Effector memory CD4-positive, alpha-beta T cell (primary cell): ENCODE measurements around the gene IL1R1.

Source experiments
- DNase-seq, 3 donors: peaks; one replicate each; pipeline ENCODE4 v3.0.0-alpha.2; 2020
- H3K27ac ChIP-seq: 2 replicates; pipeline ENCODE4 v1.7.0; 2013; ENCODE audit warnings: mild to moderate bottlenecking, low read length, moderate library complexity; ENCODE audit not compliant: insufficient read depth, poor library complexity, severe bottlenecking
- H3K27me3 ChIP-seq: replicated peaks from 2 replicates; pipeline ENCODE4 v1.7.0; 2013; ENCODE audit warnings: mild to moderate bottlenecking, low read length; ENCODE audit not compliant: insufficient read depth, control insufficient read depth, poor library complexity, severe bottlenecking
- H3K36me3 ChIP-seq: 2 replicates; pipeline ENCODE4 v1.7.0; 2013; ENCODE audit warnings: mild to moderate bottlenecking, low read length, moderate library complexity; ENCODE audit not compliant: control insufficient read depth, insufficient read depth
- H3K4me1 ChIP-seq: 2 replicates; pipeline ENCODE4 v1.7.0; 2013; ENCODE audit warnings: low read length, mild to moderate bottlenecking; ENCODE audit not compliant: control insufficient read depth, insufficient read depth, poor library complexity, severe bottlenecking
- H3K4me3 ChIP-seq: 2 replicates; pipeline ENCODE4 v1.7.0; 2013; ENCODE audit warnings: low read length, low read depth, mild to moderate bottlenecking; ENCODE audit not compliant: insufficient read depth, poor library complexity, severe bottlenecking
- H3K9me3 ChIP-seq: 2 replicates; pipeline ENCODE4 v1.7.0; 2013; ENCODE audit warnings: mild to moderate bottlenecking, low read length, moderate library complexity; ENCODE audit not compliant: control insufficient read depth

Gene IL1R1

DNA sequence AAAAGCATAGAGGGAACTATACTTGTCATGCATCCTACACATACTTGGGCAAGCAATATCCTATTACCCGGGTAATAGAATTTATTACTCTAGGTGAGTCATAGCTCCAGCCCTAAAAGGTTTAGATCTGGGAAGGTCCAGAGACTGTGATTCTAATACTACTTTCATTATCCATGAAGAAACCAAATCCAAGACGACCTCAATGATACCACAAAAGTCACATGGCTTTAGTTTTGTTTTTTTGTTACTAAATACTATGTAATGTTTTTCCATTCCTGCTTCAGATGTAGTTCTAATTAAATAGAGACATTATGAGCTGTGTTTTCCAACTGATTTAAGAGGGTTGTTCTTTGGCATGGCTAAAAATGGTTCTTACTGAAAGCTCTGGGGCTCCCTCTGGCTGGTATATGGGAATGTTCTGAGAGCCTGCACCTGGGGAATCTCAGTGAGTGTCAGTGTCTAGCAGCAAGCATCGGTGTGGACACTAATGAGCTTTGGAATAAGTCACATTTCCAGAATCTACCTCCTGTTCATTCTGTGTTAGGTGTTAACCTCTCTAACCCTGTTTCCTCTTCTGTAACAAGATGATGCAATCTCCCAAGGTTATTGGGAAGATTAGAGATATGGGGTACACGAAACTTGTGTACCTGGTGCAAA lies 23.8 kb downstream of the IL1R1 start:
- H3K36me3 ChIP-seq: no peaks in the 10 kb centered on the region
- no peak overlapping the region for H3K27ac ChIP-seq
- no peak overlapping the region for H3K4me3 ChIP-seq
- DNase-seq: no peak
- H3K4me1 ChIP-seq: no peaks in the 10 kb centered on the region
- H3K9me3 ChIP-seq: no peaks in the 10 kb centered on the region
- H3K27me3 ChIP-seq: no peaks in the 10 kb centered on the region

DNA sequence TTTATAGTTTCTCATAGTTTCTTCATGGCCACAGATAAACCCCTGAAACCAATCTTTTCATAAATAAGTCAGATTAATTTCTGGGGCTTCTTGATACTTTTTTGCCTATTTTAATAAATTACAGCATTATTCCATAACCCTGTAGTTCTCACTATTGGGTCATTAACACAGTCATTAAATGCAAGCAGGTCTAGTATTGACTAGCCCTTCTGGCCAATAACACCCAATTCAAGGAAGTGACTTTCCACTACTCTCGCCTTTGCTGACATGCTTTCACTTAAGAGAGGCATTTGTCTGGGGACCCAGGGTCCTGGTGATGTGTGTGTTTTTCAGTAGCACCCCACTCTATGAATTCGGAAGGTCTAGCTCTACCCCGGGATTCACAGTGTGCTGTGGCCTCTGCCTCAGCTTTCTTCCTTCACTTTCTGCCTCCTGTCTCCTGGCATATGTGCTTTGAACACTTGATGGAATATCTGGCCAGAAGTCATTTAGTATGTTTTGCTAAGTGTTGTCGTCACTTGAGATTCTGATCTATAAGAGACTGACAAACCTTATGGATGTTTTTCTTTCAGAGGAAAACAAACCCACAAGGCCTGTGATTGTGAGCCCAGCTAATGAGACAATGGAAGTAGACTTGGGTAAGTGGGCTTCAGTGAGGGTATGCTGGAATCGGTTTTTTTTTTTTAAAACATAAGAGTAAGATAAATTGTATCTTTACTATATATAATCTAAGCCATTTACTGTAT lies 25.7 kb downstream of the IL1R1 start:
- H3K36me3 ChIP-seq: no peaks in the 10 kb centered on the region
- H3K9me3 ChIP-seq: no peaks in the 10 kb centered on the region
- DNase-seq: no peak
- no peaks in the 10 kb centered on the region for H3K4me1 ChIP-seq
- H3K27ac ChIP-seq: no peak overlapping the region
- no peaks in the 10 kb centered on the region for H3K27me3 ChIP-seq
- no peak overlapping the region for H3K4me3 ChIP-seq

DNA sequence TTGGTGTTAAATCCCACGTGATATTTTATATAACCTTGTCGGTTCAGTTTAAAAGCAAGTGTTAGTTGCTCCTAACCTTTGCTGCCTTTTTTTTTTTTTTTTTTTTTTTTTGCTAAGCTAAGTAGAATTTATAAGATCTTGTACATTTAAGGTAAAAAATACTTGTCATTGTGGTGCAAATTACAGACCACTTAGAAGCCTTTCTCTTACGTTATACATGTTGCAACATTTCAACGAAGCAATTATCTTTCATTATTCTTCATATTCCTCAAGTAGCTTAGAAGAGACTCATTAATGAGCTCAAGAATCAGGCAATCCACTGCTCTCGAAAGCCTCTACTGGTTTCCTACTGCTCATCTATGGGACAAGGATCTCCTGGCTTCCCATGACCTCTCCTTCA lies 29.4 kb downstream of the IL1R1 start:
- H3K36me3 ChIP-seq: no peaks in the 10 kb centered on the region
- no peak overlapping the region for H3K4me3 ChIP-seq
- H3K27ac ChIP-seq: no peak overlapping the region
- no peaks in the 10 kb centered on the region for H3K9me3 ChIP-seq
- H3K27me3 ChIP-seq: no peaks in the 10 kb centered on the region
- DNase-seq: no peak
- H3K4me1 ChIP-seq: no peaks in the 10 kb centered on the region

DNA sequence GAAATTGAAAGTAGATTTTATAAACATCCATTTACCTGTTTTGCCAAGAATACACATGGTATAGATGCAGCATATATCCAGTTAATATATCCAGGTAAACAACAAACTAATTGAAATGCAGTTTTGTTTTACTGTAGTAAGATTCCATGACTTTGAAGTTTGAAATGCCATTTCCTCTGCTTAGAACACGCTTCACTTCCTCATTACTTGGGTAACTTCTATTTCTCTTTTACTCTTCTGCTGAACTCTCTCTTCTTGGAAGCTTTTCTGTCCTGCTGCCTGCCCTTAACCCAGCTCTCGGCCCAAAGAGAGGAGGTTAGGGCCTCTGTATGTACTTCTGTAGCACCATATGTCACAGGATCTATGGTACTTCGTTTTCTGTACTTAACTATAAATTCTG lies 30.2 kb downstream of the IL1R1 start:
- no peak overlapping the region for H3K27ac ChIP-seq
- no peak overlapping the region for H3K4me3 ChIP-seq
- H3K4me1 ChIP-seq: no peaks in the 10 kb centered on the region
- H3K36me3 ChIP-seq: no peaks in the 10 kb centered on the region
- H3K27me3 ChIP-seq: no peaks in the 10 kb centered on the region
- no peaks in the 10 kb centered on the region for H3K9me3 ChIP-seq
- DNase-seq: no peak

DNA sequence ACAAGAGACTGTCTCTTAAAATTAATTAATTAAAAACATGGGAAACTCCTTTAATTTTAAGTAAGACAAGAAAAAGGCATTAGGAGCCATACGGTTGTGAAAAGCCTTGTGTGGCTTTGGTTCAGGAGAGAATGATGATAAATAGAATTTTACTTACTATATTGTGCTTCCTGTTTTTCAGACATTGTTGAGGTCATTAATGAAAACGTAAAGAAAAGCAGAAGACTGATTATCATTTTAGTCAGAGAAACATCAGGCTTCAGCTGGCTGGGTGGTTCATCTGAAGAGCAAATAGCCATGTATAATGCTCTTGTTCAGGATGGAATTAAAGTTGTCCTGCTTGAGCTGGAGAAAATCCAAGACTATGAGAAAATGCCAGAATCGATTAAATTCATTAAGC lies 33.6 kb downstream of the IL1R1 start:
- Histone ChIP-seq H3K4me3 (no peak overlapping the region), H3K4me1 (no peaks in the 10 kb centered on the region), H3K36me3 (no peaks in the 10 kb centered on the region), H3K27ac (no peak overlapping the region), H3K9me3 (no peaks in the 10 kb centered on the region), H3K27me3 (no peaks in the 10 kb centered on the region)
- no peak for DNase-seq

DNA sequence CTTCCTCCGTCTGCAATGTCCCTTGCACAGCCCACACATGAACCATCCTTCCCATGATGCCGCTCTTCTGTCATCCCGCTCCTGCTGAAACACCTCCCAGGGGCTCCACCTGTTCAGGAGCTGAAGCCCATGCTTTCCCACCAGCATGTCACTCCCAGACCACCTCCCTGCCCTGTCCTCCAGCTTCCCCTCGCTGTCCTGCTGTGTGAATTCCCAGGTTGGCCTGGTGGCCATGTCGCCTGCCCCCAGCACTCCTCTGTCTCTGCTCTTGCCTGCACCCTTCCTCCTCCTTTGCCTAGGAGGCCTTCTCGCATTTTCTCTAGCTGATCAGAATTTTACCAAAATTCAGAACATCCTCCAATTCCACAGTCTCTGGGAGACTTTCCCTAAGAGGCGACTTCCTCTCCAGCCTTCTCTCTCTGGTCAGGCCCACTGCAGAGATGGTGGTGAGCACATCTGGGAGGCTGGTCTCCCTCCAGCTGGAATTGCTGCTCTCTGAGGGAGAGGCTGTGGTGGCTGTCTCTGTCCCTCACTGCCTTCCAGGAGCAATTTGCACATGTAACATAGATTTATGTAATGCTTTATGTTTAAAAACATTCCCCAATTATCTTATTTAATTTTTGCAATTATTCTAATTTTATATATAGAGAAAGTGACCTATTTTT lies 35.4 kb downstream of the IL1R1 start:
- no peak for DNase-seq
- no peaks in the 10 kb centered on the region for H3K4me1 ChIP-seq
- no peaks in the 10 kb centered on the region for H3K36me3 ChIP-seq
- H3K27me3 ChIP-seq: no peaks in the 10 kb centered on the region
- H3K4me3 ChIP-seq: no peak overlapping the region
- H3K9me3 ChIP-seq: no peaks in the 10 kb centered on the region
- H3K27ac ChIP-seq: no peak overlapping the region

DNA sequence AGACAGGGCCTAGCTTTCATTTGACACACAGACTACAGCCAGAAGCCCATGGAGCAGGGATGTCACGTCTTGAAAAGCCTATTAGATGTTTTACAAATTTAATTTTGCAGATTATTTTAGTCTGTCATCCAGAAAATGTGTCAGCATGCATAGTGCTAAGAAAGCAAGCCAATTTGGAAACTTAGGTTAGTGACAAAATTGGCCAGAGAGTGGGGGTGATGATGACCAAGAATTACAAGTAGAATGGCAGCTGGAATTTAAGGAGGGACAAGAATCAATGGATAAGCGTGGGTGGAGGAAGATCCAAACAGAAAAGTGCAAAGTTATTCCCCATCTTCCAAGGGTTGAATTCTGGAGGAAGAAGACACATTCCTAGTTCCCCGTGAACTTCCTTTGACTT lies 36.5 kb downstream of the IL1R1 start:
- H3K4me3 ChIP-seq: no peak overlapping the region
- no peak overlapping the region for H3K27ac ChIP-seq
- no peaks in the 10 kb centered on the region for H3K4me1 ChIP-seq
- H3K9me3 ChIP-seq: no peaks in the 10 kb centered on the region
- H3K36me3 ChIP-seq: no peaks in the 10 kb centered on the region
- no peaks in the 10 kb centered on the region for H3K27me3 ChIP-seq
- DNase-seq: no peak

DNA sequence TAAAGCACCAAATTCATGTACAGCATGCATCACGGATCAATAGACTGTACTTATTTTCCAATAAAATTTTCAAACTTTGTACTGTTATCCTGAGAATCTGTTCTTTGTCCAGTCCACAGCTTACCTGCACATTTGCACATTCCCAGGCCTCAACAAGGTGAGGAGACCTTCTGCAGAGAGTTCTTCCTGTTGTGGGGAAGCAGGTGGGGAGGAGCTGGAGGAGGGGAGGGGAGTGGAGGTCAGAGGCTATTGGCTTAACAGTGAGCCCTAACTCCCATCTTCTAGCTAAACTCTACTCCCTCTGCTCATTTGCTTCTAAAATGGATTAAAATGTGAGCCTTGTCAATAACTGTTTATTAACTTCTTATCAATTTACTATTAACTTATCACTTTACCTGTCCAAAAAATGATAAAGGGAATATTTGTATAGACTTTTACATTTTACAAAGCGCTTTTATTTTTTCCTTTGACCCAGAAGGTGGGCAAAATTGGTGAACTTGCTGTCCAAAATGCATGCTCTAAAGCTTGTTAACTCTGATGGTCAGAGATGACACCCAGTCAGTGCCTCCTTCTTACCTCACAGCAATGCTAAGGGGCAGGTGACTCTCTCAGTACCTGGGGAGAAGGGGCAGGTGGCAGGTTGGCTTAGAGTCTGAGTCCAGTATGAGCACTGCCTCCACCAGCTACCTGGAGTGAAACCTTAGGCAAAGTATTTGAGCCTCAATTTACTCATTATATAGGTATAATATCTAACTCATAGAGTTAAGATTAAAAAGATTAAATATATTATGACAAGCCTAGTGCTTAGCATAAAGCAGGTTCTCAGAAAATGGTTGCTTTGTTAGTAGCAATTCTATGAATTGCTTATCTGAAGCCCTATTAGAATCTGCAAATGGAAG lies 37.5 kb downstream of the IL1R1 start:
- H3K36me3 ChIP-seq: no peaks in the 10 kb centered on the region
- DNase-seq: no peak
- H3K27me3 ChIP-seq: no peaks in the 10 kb centered on the region
- H3K4me3 ChIP-seq: no peak overlapping the region
- H3K27ac ChIP-seq: no peak overlapping the region
- H3K9me3 ChIP-seq: no peaks in the 10 kb centered on the region
- H3K4me1 ChIP-seq: no peaks in the 10 kb centered on the region

DNA sequence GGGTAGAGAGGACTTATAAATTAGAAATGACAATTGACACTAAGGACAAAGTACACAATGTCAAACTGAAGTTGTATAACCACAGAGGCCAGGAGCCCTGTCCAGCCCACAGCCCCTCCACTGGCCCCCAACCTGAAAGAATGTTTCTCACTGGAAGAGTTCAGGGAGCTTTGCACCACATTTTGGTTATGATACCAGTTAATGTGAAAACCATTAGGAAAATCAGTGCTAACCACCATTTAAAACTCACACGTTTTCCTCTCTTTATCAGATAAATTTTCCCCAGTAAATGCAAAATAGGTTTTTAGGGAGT lies 38.1 kb downstream of the IL1R1 start:
- no peaks in the 10 kb centered on the region for H3K27me3 ChIP-seq
- H3K4me3 ChIP-seq: no peak overlapping the region
- H3K27ac ChIP-seq: no peak overlapping the region
- H3K4me1 ChIP-seq: no peaks in the 10 kb centered on the region
- H3K9me3 ChIP-seq: no peaks in the 10 kb centered on the region
- H3K36me3 ChIP-seq: no peaks in the 10 kb centered on the region
- DNase-seq: no peak
